SH-SY5Y (cell line): Measurements from ENCODE around the gene SOX6.

Source experiments
- GATA2 ChIP-seq: IDR thresholded peaks from 2 replicates; pipeline ENCODE4 v1.6.1; 2011; ENCODE audit warnings: mild to moderate bottlenecking, low read depth, low read length
- GATA3 ChIP-seq: IDR thresholded peaks from 2 replicates; pipeline ENCODE4 v1.6.1; 2011; ENCODE audit warnings: low read depth, mild to moderate bottlenecking, low read length, moderate library complexity

The SOX6 gene

DNA sequence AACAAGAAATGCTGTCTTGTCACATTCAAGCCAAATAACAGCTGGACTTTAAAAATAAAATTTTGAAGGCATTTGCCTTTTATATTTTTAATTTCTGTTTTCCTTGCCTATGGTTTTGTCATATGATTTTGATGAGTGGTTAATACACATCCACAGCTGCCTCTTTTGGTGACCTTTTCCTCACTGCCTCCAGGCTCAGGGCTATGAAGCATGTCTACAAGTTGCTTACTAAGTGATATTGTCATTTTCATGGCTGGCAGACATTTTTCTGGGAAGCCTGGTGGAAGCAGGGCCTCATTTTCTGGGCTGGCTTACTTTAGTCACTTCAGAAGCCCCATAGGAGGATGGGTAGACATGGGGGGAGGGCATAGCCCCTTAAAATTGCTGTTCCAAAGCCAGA, 344.9 kb downstream of the SOX6 start:
- TF ChIP-seq GATA3 (no peak), GATA2 (no peak)

DNA sequence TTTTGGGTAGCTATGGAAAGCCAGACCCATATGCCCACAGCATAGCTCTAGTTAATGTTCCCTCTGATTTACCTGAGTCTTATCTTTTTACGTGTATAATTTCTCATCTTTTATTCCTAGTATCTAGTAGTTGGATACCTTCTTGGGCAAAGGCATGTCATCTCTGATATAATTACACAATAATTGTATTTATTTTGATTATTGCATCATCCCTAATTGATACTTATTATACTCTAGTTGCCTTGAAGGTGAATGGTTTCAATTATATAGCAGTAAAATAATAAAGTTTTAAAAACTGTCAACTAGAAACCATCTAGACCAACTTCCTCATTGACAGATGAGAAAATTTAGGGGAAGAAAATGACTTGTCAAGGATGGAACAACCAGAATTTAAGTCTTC, 347.3 kb downstream of the SOX6 start:
- TF ChIP-seq GATA2: no peak
- no peak for TF ChIP-seq GATA3

DNA sequence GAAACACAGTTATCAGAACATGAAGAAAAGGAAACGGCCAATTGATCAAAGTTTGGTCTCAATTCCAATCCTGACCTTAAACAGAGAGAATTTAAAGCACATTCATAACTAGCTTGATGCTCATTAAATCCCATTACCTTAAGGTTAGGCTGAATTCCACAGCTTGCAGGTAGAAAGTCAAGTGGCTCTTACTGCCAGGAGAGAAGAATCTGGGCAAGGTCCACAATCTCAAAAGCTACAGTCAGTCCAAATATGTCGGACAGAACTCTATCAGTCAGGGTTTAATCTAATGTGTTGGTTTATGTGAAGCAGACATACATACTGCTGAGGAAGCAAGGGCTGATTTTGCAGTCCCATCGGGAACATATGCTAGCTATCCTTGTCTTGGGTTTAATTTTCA, 348.8 kb downstream of the SOX6 start:
- no peak for TF ChIP-seq GATA2
- no peak for TF ChIP-seq GATA3

DNA sequence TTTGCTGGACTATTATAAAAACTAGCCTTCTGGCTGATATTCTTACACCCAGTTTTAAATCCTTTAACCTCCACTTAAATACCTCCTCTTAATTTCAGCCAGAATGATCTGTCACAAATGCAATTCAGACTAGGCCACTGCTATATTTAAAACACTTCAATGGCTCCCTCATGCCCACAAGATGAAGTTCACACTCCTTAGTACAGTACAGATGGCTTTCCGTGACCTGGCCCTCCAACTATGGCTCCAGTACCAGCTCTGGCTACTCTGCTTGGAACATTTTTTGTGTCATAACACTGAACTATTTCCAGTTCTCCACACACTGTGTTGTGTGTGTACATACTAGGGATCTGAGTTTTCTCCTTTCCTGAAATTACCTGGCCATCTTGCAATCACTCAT, 353.4 kb downstream of the SOX6 start:
- TF ChIP-seq GATA2 (no peak), GATA3 (no peak)

DNA sequence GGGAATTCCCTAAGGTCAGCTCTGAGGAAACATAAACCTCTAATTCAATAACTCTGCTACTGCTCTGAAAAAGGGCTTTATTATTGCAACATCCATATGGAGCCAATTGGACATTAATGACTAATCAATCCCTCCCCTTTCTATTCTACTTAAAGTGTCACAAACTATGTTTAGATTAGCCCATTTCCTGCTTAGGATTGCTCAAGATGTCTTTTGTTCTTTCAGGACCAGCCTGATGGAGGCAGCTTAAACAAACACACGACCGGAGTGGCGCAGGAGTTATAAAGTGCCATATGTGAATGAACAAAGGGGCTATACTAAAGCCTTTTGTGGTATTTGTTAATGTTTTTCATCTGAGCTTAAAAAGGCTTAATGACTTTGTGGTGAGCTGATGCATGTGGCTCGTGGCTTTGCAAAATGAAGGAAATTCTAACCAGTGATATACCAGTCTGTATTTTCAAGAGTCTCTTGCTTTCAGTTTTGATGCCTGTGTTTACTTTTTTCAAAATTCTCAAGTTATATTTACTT, 354.4 kb downstream of the SOX6 start:
- TF ChIP-seq GATA3 (no peak), GATA2 (no peak)

DNA sequence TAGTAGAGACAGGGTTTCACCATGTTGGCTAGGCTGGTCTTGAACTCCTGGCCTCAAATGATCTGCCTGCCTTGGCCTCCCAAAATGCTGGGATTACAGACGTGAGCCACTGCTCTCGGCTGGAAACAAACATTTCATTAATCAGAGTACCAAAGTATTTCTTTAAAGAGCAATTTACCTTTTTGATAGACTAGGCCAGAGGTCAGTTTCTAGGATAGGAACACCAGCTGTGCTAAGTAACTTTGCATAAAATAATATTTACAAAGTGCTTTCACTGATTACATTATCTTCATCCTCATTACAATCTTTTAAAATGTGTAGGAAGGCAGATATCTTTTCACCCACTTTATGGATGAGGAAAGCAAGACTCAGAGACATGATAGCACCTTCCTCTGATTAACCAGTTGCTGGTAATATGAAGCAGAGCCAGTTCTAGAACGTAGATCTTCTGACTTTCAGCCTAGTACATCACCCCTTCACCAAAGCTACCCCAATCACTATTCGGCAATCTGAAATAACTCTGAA, 355.2 kb downstream of the SOX6 start:
- no peak for TF ChIP-seq GATA2
- TF ChIP-seq GATA3: no peak

DNA sequence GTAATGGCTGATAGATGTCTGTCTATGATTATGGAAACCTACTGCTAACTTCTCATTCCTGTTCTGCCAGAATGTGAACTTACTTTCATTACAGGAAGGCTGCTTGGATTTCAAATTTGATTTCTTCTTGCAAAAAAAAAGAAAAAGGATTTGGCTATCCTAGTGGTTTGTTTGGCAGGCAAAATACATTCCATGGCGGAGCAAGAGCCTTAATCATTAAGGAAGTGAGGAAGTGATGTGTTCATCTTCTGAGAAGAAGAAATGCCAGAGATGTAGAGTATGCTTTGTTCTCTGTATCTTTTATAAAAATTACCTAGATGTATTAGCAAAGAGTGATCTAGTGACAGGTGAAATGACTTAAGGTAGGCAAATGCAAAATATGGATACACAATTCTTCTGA, 356.3 kb downstream of the SOX6 start:
- TF ChIP-seq GATA3 (no peak), GATA2 (no peak)

DNA sequence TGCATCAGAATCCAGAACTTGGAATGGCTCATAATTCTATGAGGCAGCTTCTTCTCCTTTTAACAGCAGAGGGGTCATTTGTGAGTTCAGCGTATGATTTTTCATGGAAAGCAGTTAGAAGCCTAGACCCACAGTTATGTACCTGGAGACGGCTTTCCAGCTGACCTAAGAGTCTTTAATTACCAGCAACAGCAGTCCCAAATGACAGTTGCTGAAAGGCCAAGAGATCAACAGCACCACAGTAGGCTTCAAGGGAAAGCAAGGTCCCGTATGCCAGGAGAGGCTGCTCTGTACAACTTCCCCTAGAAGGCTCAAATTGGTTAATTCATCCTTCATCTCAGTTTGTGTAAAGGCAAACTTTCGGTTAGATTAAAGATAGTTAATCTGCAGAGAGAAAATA, 363.0 kb downstream of the SOX6 start:
- TF ChIP-seq GATA2 (no peak), GATA3 (no peak)

DNA sequence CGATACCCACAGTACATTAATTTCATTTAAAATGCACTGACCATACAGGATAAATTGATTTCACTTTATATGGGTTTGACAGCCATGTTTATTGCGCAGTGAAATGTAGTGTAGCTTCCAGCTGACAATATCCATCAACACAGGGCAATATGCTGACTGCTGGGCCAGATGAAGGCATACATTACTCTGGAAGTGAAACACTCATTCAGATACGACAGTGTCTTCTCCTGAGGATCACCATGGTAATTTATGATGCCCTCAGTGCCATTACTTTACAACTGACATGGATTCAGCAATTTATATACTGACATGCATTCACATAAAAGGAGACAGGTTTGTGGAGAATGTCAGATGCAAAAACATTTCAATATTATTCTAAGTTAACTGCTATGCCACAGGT, 365.1 kb downstream of the SOX6 start:
- TF ChIP-seq GATA3 (no peak), GATA2 (no peak)

DNA sequence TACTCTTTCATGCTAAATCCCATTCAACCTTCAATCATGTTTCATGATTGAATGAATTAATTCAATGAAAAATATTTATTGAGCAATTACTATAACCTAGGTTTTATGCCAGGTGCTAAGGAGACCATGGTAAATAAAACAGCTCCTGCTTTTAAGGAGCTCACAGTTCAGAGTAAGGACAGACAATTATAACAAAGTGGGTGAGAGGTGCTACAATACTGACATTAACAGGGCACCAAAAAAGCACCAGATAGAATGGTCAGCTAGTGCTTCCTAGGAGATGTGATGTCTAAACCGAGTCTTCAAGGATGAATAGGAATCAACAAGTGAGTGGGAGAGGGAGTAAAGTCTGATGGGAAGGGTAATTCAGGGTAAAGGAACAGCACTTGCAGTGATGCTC, 366.7 kb downstream of the SOX6 start:
- TF ChIP-seq GATA3 (no peak), GATA2 (no peak)

DNA sequence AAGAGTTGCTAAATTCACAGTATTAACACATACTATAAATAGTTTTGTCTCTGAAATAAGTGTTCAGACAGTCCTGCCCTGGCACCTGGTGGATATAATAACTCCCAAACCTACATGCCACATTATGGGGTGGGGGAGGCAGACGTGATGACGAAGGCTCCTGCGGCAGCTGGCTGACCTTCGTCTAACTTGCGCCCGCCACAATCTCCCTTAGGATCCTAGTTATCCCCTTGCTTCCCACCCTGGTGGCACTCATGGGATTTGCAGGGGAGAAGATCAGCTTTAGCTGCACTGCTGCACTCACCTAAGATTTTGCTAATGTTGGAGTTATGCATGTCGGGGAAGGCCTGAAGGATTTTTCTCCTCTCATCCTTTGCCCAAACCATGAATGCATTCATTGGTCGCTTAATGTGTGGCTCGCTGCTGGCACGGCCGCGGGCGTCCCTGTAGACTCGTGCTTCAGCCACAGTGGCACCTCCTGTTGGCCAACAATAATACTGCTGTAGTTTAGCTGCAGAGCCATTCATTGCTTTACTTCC, 367.6 kb downstream of the SOX6 start:
- TF ChIP-seq GATA3 (no peak), GATA2 (no peak)

DNA sequence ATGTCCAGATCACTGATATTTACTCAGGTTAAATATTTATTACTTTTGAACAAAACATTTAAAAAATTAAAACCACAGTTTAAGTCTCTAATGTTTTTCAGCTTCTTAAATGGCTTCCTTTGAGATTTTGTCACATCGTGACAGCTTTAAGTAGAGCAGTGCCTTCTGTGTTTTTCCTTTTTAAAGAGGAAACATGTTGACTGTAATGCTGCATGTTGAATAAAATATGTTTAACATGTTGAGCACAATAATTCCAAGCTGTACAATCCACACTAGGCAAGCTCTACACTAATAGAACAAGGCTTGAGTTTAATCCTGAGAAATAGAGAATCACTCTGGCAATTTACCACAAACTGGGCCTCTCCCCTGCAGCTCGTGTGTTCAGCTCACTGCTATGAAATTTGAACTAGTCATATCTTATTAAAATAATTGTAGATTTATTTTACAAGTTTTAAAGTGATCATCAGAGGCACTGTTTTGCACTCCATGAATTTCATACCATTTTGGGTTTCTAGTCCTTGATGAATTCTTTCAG, 368.3 kb downstream of the SOX6 start:
- TF ChIP-seq GATA3 (no peak), GATA2 (no peak)

DNA sequence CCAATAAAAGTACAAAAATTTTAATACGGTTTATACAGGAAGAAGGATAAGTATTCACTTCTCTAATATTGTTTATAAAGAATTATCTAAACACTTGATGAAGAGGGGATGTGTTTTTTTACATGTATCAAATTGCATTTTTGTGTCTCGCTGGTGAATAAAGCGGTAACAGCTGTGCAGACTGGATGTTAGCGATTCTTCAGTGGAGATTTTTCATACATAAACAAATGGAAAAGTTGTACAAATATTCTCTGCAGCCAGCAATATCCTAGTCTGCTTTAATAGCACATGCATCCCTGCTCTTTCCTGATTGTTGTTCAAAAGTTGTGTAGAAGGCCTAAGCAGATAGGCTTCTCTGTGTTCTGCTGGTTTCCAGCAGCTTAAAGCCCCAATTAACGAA, 369.3 kb downstream of the SOX6 start:
- no peak for TF ChIP-seq GATA3
- no peak for TF ChIP-seq GATA2

DNA sequence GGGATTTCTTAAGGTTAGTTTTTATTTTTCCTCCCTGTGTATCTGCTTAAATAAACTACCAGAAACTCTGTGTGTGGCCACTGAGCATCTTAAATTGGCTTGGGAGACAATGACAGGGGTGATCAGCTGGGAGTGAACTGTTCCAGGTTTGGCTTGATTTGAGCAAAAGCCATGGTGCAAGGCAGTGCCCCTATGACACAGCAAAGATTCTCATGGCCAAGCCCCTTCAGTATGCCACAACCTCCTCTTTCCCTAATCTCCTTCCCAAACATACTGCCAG, 370.5 kb downstream of the SOX6 start:
- TF ChIP-seq GATA3 (no peak), GATA2 (no peak)

DNA sequence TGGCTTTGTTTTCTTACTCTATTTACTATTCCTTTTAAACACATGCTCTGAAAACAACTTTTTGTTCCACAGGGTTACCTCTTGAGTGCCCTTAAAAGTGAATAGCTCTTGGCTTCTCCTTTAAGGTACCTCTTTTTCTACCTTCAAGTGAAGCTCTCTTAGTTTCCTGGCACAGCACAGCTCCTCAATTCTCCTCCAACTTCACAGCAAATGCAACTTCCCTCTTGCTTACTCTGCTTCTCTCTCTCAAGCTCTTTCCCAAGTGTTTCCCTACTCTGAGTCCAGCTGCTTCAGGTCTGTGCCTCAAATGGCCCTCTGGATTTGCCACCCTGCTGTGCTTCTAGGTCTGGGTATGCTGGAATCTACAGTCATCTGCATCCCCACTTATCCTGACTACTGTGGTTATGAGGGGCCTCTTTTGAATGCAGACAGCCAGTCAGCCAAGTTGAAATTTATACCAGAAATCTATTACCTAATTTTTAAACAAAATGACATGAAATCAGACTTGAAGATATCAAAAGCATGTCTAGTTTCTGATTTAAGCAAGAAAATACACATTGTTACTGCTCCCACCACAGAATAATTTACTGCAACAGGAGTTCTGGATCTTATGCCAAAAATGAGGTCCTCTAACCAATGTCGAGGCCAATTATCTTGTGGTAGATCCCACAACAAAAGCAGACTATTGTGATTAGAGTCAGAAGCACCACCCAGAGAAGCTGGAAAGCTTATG, 371.1 kb downstream of the SOX6 start:
- TF ChIP-seq GATA2: no peak
- TF ChIP-seq GATA3: no peak
